ENCODE measurements around the gene FKBP14.
"Not testable (repeated sequence)": the region's sequence is repeated elsewhere in the genome, so short reads cannot be mapped to it uniquely, and the experiment has no call there.

Gene FKBP14

DNA sequence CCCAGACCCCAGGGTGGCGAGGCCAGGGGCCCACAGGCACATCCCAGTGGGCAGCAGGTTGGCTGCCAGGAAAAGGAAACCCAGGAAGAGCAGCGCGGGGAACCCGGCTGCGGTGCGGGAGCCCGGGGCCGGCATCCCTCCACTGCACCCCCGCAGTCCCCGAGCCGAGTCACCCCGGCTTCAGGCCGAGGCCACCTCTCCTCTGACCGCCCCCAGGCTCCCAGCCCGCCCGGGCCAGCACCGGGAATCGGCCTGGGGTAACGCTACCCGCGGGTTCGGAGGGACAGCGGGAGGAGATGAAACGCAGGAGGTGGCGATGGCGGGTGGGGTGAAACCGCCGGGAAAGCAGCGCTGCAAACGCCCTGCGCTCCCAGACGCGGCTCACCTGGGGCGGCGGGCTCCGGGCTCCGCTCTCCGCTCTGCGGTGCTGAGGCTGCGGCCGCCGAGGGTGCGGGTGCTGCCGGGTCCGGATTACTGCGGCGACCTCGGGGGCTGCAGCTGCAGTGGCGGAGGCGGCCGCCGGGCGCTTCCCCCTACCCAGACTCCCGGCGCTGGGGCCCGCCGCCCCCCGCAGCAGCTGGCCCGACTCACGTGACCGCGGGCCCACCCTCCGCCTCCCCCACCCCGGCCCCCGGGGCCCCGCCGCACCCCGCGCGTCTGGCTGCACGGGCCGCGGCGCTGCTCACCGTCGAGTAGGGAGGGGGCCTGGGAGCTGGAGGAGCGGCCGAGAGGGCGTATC lies 37.1 kb downstream of the FKBP14 start, which contains the start of gene SCRN1:
SCRN1 (minus strand) TSS at position 545 of the 739 bp plus-strand sequence. CDS start 20,734 bp downstream, outside the sequence.
- DNase-seq (ENCODE audit: low read depth): peak; percentile 3

DNA sequence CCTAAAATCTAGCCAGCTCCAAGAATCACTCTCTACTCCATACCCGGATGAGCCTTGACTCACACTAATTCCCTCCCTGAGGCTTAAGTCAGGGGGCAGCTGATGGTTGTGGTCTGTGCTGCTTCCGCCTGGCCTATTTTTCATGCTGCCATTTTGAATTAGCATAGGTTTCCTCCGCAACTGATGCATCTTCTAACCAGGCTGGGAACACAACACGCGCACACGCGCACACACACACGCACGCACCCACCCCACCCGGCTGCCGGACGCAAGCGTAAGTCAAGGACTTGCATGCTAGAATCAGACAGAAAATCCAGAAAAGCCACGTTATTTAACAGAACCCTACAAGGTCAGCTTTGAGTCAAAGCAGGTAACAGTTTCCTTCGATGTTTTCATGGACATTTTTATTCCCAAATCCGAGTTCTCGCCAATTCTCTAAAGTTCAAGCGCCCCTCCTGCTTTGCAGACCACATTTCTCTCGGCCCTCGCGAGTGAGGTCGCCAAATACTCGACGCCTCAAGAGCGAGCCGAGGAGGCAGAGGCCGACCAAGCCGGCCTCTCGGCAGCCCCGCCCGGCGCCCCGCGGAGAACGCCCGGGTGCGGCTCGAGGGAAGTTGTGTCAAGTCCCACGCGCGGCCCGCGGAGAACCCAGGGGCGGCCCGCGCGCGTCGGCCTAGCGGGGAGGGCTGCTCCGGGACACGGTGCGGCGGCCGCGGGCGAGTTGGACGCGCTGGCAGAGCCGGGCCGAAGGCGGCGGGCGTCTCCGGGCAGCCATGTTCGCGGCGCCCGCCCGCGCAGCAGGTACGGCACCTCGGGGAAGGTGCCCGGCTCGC lies 37.9 kb downstream of the FKBP14 start:
- peak; percentile 3 for DNase-seq (ENCODE audit: low read depth)

DNA sequence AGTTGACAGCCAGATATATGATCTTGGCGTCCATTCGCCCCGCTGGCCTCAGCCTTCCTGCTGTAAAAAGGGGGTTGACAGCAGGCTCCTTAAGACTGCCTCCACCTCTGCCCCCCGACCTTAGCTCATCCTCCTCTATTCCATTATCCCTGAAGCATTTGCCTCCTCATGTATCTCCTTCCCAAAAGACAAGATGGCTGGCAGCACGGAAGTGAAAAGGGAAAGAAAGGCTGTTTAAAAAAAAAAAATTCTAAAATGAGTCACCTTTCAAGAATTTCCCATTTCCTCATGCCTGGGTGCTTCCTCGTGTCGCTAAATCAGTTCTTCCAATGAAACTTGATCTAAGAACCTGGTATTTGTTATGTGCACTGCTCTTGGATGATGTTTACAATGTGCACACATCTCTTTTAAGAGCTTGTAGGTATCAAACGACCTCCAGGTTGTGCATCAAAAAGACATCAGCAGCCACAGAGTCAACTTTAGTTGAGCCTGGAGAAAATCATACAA lies 38.6 kb downstream of the FKBP14 start:
- no peak for DNase-seq (ENCODE audit: low read depth)

DNA sequence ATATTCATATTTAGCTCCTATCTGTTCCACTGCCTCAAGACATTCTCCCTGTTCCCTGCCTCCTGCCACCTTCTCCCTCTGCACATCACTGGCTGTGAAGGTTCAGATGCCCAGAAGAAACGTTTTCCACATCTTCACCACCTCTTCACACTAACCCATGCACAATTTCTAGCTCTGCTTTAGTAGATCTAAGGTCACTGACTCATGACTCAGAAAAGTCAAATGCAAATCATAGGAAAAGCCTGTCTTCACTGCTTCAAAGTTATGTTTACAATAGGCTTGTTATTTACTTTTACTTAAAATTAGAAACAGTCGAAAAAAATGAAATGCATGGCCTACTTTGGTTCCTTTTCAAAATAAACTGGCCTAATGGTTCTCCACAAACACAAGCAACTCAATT lies 39.4 kb downstream of the FKBP14 start:
- no peak for DNase-seq (ENCODE audit: low read depth)

DNA sequence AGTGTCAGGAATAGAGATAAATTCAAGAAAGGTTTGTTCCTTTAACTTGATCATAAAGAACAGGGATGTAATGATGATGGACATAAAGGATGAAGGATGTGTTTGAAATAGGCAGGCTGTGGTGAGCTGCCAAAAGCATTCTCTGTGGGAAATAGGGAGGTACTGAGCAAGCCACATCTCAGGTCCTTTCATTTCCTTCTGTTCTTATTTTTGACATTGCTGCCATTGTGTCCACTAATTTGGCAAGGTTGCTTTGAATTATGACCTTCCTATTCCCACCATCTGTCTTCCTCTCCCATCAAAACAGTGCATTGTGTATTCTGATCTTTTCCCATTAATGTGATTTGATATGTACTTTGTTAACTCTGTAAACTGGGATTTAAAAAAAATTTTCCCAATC lies 46.4 kb downstream of the FKBP14 start:
- no peak for DNase-seq (ENCODE audit: low read depth)

DNA sequence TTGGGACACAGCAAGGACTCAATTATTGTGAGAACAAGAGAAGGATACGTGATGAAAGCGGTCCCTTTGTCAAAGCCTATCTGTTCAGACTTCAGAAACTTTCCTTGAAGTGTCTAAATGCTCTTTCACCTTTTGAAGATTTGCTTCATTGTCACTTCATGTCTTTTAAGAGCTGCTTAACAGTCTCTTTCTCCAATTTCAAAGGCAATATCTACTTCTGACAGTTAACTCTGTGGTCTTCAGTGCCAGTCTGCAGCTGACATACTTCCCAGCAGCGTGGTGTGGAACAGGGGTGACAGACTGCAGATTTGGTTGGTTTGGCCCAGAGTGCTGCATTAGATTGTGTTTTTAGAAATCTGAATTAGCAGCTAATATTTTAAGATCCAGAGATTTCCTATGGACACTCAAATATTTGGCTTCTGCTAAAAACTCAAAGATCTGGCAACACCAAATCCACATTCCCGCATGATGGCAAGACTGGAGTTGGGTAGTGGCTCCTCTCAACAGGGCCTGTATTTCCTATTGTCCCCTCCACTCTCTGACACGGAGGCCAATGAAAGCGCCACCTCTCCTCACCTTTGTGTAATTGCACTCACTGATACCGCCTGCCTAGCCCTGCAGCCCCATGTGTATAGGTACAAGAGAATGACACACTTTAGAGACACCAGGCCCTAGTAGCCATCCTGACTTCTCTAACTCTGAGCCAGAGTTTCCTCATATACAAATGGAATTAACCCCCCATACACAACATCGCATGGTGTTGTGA lies 48.4 kb downstream of the FKBP14 start:
- no peak for DNase-seq (ENCODE audit: low read depth)

DNA sequence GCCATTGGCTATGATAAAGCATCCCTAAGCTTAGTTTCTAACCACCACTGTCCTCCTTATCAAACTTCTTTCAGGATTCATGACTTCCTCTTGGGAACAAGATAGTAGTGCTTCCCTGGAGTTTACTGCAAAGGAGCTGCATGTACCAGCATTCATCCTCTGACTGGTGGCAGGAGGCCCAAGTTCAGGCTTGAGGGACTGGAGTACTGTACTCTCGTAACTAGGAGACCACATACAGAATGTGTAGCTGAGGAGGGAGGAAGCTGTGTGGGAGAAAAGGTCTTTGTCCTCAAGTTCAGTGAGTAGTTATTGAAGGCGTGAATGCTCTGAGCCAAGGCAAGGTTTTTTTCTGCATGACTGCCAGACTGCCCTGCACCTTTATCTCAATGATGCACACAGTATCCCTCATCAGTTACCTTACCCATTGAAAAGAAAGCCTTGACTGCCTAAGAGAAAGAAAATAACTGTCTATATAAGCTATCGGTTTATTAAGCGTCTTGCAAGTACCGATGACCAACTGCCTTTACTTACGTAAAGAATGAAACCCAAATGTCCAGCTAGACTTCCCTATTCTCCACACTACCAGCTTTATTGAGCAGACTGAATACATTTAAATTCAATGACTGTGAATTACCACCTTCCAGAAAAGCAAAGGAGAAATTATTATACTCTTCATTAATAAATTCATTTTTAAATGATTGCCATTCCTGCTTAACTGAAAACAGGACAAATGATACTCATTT lies 49.7 kb downstream of the FKBP14 start:
- DNase-seq (ENCODE audit: low read depth): no peak

DNA sequence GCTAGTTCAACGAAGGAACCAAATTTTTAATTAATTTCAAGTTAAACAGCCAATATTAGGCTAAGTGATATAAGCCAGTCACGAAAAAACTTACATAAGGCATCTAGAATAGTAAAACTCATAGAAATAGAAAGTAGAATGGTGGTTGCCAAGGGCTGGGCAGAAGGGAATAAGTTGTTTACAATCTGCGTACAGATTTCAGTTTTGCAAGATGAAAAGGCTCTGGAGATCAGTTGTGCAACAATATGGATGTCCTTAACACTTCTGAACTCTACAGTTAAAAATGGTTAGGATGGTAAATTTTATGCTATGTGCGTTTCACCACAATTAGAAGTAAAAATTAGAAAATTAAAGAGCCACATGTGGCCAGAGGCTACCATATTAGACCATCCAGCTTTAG lies 50.2 kb downstream of the FKBP14 start:
- DNase-seq (ENCODE audit: low read depth): no peak

DNA sequence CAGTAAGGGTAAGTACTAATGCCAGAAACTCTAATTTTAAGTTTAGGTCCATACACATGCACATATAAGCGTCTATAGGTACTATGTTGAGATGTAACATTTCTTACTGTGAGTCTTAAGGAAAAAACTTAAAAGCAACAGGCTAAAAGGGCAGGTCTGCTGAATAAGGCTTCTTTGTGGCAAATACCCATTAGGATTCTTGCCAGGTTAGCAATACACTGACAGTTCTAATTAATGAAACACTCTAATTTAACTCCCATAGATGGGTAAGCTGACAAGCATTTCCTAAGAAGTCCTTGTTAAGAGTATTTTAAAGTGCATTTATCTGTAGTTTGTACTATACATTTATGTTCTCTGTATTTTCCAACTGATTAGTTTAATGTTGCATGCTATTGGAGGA lies 50.9 kb downstream of the FKBP14 start:
- no peak for DNase-seq (ENCODE audit: low read depth)

DNA sequence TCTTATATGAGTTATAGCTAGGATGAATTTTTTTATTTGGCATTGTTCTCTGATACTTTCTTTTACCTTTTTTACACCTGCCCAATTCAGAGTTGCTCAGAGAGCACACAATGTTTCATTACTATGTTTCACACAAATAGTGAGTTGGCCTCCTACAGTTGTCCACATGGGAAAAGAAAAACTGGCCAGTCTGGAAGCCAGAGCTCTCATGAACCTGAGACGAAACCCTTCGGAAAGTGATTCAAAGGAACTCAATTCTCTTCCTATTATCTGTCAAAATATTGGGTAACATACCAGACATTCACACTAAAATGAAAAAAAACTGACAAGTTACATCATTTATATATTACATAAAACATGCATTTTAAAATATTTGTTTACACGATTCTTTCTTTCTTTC lies 52.2 kb downstream of the FKBP14 start:
- no peak for DNase-seq (ENCODE audit: low read depth)

DNA sequence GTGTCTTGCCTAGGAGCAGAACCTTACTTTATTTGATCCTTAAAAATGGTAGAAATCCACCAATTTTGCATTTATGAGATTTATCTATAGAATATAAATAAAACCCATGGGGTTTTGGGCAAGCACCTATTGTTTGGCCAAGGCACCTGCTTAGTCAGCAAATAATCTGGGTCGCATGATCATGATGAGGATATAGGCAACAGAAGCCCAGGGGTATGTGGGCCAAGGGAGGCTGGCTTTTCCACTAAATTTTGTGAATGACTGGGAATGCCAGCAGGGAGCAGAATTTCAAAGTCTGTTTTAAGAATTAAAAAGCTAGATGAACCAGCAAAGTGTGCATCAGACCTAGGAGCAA lies 54.2 kb downstream of the FKBP14 start:
- no peak for DNase-seq (ENCODE audit: low read depth)

DNA sequence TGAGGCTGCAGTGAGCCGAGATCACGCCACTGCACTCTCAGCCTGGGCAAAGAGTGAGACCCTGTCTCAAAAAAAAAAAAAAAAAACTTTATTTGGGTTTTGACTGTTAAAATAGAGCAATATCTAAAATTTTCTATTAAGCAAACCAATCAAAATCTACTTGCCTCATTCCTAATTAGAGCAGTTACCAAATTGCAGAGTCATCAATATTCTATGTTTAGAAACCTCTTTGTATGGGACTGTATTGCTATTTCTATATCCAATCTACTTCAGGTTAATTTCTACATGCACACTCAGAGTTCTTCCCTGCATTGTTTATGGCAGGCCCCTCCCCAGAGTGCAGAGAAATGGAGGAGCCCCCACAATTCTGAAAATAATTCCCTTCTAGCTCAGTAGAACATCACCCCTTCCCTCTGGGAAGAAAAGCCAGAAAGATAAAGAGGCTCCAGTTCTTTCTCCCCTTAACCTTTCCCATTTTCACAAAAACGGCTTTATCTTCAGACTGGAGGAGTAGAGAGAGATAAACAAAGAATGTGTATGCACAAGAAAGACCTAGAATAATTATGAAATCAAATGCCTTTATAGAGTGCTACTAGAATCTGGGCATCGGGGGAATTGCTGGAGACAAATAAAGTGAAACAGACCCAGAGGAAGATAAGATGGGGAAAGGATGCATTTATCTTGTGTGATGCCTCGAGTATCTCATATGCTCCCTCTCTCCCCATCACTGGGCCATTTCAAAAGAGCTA lies 54.8 kb downstream of the FKBP14 start:
- DNase-seq (ENCODE audit: low read depth): no peak

DNA sequence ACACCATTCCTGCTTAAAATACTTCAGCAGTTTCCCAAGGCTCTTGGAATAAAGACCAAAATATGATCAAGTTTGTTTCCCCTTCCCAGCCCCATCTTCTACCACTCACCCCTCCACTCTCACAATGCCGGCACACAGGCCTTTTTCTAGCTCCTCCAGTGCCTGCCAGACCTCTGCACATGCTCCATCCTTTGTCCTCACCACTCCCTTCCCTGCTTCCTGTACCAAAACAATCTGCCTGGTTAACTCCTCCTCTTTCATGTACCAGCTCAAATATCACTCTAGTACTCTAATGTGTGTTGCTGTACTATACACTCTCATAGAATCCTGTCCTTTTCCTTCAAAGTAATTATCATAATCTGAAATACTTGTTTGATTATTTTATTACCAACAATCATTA lies 56.3 kb downstream of the FKBP14 start:
- DNase-seq (ENCODE audit: low read depth): no peak

DNA sequence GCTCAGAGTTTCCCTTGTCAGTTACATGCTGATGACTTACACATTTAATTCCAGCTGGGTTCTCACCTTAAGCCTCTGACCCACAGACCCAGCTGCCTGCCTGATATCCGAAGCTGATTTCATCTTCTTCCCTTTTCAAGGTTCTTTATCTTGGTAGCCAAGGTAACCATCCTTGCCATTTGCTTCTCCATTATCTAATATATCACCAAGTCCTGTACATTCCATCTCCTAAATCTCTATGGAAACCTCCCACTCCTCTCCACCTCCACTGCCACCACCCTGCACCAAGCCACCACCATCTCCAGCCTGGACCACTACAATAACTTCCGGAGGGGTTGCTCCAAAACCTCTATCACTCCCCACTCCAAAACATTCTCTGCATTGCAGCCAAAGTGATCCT lies 56.8 kb downstream of the FKBP14 start:
- DNase-seq (ENCODE audit: low read depth): no peak

DNA sequence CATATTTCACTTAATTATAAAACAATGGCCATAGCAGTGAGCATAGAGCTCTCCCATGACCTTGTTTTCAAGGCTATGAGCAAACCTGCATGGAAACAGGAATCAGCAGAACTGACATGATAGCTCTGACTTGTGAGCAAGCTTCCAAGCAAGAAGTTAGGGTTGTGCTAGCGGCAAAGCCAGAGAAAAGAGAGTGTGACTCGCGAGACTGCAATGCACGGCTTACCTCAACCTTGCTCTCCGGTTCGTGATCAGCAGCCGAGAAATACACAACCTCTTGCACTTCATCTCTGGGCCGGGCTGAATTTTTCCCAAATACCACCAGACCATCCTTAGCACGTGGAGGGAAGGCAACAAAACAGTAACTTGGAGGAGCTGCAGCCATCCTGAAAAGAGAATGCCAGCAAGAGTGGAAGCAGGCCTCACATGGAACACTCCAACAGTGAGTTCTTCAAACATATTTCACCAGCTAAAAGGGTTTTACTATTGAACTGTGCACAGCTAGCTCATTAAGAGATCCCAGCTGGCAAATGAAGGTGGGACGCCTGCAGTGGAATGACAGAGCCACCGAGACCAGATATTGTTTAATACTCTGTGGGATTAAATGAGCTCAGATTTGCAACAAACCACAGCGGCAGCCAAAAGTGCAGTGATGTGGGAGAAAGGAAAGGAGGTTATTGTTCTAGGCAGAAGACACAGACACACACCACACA lies 57.7 kb downstream of the FKBP14 start:
- no peak for DNase-seq (ENCODE audit: low read depth)

DNA sequence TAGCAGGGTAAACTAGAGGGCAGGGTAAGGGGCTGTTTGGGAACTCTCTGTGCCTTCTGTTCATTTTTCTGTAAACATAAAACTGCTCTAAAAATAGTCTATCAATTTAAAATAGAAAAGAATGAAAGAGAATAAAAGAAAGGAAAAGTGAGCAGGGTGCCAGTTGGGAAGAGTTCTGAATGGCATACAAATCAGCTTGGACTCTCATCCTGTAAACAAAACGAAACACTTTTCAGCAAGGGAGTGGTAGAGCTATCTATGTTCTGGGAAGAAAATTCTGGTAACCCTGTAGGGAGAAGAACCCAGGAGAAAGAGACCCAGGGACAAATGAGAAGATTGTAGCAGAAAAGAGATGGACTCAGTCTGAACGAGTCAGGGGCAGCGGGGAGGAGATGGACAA lies 61.5 kb downstream of the FKBP14 start:
- DNase-seq (ENCODE audit: low read depth): no peak

DNA sequence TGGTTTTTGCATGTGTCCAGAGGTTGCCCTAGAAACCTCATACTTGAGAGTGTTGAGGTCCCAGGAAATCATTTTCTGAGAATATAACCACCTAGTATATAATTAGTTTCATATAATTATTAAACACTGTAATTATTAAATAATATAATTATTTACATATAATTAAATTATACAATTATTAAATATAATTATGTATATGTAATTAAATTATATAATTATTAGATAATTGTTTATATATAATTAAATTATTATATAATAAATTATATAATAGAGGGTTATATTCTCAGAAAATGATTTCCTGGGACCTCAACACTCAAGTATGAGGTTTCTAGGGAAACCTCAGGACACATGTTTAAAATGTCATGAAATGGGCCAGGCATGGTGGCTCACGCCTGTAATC lies 64.5 kb downstream of the FKBP14 start:
- no peak for DNase-seq (ENCODE audit: low read depth)

DNA sequence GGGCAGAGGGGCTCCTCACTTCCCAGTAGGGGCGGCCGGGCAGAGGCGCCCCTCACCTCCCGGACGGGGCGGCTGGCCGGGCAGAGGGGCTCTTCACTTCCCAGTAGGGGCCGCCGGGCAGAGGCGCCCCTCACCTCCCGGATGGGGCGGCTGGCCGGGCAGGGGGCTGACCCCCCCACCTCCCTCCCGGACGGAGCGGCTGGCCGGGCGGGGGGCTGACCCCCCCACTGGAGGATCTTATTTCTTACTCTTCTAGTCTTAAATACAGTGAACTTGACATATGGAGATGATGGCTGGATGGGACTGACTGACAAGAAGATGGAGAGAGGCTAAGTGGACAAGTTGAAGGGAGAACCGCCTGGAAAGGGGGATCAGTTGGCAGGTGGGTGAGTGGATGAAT lies 64.9 kb downstream of the FKBP14 start:
- DNase-seq (ENCODE audit: low read depth): not testable (repeated sequence)

Data from activated T-helper 1 cell treated with Interleukin-2 at 50 U/mL for 16 hours (primary cell).